Stomach (tissue), 9 donors: ENCODE results near the gene COP1. TPM values are rescaled to one million over a fixed set of nuclear protein-coding genes. Genes with fewer than 3 reads are reported as not detected.

Source experiments
- DNase-seq, 2 donors: peaks; one replicate each; pipeline versions ENCODE4 v3.0.0 to v3.0.0-alpha.2; 2013 to 2019
- H3K27ac ChIP-seq, 5 donors: fragments of 200-600 bp in 4 of 5; sonication (generic) in 4 of 5; one replicate each; pipeline ENCODE4 v1.5.1; 2013 to 2019; ENCODE audit warnings: mild to moderate bottlenecking in 1 of 5, moderate library complexity in 1 of 5
- H3K27me3 ChIP-seq, 3 donors: fragments of 200-600 bp; sonication (generic); one replicate each; pipeline ENCODE4 v1.5.1; 2017 to 2019; ENCODE audit warnings: mixed run types in 1 of 3
- H3K36me3 ChIP-seq, 4 donors: fragments of 200-600 bp; sonication (generic); 1 replicate in 3 of 4; 2 replicates in 1 of 4; pipeline ENCODE4 v1.5.1; 2016 to 2019
- H3K4me1 ChIP-seq, 4 donors: fragments of 200-600 bp; sonication (generic); one replicate each; pipeline ENCODE4 v1.5.1; 2016 to 2019
- H3K4me3 ChIP-seq, 4 donors: fragments of 200-600 bp; sonication (generic) in 3 of 4; one replicate each; pipeline ENCODE4 v1.5.1; 2016 to 2019; ENCODE audit warnings: mild to moderate bottlenecking in 1 of 4
- H3K9me3 ChIP-seq, 4 donors: fragments of 200-600 bp; sonication (generic); one replicate each; pipeline ENCODE4 v1.5.1; 2016 to 2019
- EP300 ChIP-seq: sonication (generic); formaldehyde crosslinking; IDR thresholded peaks from one replicate; pipeline ENCODE4 v1.6.1; 2017; ENCODE audit warnings: antibody characterized with exemption
- POLR2A ChIP-seq, 4 donors: fragments of 450-650 bp; IDR thresholded peaks; one replicate each; pipeline ENCODE4 v1.6.1; 2016; ENCODE audit warnings: antibody characterized with exemption in 4 of 4, control low read depth in 2 of 4, mild to moderate bottlenecking in 1 of 4, moderate library complexity in 1 of 4
- POLR2AphosphoS5 ChIP-seq, 3 donors: sonication (generic); formaldehyde crosslinking; IDR thresholded peaks; one replicate each; pipeline ENCODE4 v1.6.1; 2016; ENCODE audit warnings: antibody characterized with exemption in 3 of 3
- WGBS, 5 donors: extraction: QIAGEN DNeasy Blood & Tissue Kit in 3 of 5; methylation state at CpG; one replicate each; pipeline versions ENCODE4 v1.1.5 to v1.1.7; 2013 to 2018; 5-methylcytosine and 5-hydroxymethylcytosine counted together
- intact Hi-C: fragments of 100-400 bp; cut with DNase I; formaldehyde crosslinking; loops from one replicate; pipeline ENCODE4 v1.15.1; 2023; ENCODE audit warnings: low total_unique reads
- polyA plus RNA-seq, 3 donors: library from polyadenylated mRNA; stranded (reverse); fragments of 200-250 nt; gene quantifications; one replicate each; pipeline ENCODE4 v1.2.3, GENCODE V29; 2013
- total RNA-seq, 5 donors: library from RNA; depleted of rRNA; stranded (reverse); fragments of >200 nt; gene quantifications; one replicate each; pipeline versions ENCODE4 v1.1.0 to v1.2.3, GENCODE V29; 2014 to 2016
- TF ChIP-seq, protein P1 (sequence below), 7 experiments: fragments of 450-650 bp in 4 of 7; fragments of 200-600 bp in 3 of 7; sonication (generic) in 3 of 7; IDR thresholded peaks; one replicate each; pipeline ENCODE4 v1.5.1; 2016 to 2019; ENCODE audit warnings: antibody characterized with exemption in 7 of 7, control low read depth in 2 of 7, mild to moderate bottlenecking in 1 of 7
- donor health status: healthy with polysubstance abuse.
- donor health status: Bipolar disorder and iron deficiency.
- donor health status: healthy.

Gene COP1
- total and polyA plus RNA-seq, 8 donors, result 36.2 to 127 (median 55.1) TPM

DNA sequence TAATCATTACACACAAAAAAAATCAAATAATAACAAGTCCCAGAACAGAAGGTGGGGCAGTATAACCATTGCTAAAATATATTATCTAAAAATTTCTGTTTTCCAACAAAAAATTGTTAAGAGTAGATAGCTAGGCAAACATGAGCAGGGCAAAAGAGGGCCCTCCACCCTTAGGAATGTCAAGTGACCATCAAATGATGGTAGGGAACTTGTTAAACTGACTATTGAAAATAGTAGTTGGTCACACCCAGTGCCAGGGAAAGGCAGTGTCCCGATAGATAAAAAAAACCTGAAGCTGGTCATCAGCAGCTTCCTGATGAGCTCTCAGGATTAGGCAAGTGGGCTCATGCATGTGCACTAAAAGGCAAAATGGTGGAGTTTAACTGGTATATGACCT, 18.4 kb upstream of the COP1 start:
- Histone ChIP-seq H3K4me3 (no peak overlapping the region), H3K4me1 (no peaks in the 10 kb centered on the region), H3K27ac (no peak overlapping the region), H3K9me3 (no peaks in the 10 kb centered on the region), H3K27me3 (no peaks in the 10 kb centered on the region), H3K36me3 (no peaks in the 10 kb centered on the region)
- WGBS, 5 donors, result 64 to 91% (median 78%) methylated on average over 1 of the region's 1 CpG
- DNase-seq, result no peak
- TF ChIP-seq POLR2A (IDR thresholded peaks at IDR 0.05), result no peak
- no peak for TF ChIP-seq POLR2AphosphoS5 (IDR thresholded peaks at IDR 0.05)
- TF ChIP-seq, protein P1, sequence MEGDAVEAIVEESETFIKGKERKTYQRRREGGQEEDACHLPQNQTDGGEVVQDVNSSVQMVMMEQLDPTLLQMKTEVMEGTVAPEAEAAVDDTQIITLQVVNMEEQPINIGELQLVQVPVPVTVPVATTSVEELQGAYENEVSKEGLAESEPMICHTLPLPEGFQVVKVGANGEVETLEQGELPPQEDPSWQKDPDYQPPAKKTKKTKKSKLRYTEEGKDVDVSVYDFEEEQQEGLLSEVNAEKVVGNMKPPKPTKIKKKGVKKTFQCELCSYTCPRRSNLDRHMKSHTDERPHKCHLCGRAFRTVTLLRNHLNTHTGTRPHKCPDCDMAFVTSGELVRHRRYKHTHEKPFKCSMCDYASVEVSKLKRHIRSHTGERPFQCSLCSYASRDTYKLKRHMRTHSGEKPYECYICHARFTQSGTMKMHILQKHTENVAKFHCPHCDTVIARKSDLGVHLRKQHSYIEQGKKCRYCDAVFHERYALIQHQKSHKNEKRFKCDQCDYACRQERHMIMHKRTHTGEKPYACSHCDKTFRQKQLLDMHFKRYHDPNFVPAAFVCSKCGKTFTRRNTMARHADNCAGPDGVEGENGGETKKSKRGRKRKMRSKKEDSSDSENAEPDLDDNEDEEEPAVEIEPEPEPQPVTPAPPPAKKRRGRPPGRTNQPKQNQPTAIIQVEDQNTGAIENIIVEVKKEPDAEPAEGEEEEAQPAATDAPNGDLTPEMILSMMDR (IDR thresholded peaks at IDR 0.05), result no peak
- TF ChIP-seq EP300, result no peak
- intact Hi-C loops, result no loop called here

DNA sequence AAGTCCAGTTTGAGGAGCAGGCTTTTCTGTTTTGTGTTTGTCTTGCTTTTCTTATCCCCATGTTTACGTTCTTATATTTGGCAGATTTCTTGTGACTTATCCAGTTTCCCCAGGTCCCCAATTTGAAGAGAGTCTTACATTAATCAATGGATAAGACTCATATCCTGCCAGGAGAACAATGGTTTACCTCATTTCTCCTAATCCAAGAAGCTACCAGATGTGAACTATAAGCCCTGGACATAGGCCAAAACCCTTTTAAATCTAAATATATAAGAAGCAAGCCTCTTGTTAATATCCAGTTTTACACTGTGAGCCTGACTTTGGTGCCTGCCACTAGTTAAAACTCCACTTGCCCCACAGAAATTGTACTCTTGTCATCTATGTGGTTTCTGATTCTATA, 15.1 kb upstream of the COP1 start:
- Histone ChIP-seq H3K4me1 (no peaks in the 10 kb centered on the region), H3K4me3 (no peak overlapping the region), H3K27me3 (no peaks in the 10 kb centered on the region), H3K9me3 (no peaks in the 10 kb centered on the region), H3K27ac (no peak overlapping the region), H3K36me3 (no peaks in the 10 kb centered on the region)
- DNase-seq, result no peak
- TF ChIP-seq POLR2A (IDR thresholded peaks at IDR 0.05) (no peak), EP300 (no peak), POLR2AphosphoS5 (IDR thresholded peaks at IDR 0.05) (no peak)
- TF ChIP-seq, protein P1 (IDR thresholded peaks at IDR 0.05), result no peak
- intact Hi-C loops, result no loop called here
- WGBS, 5 donors, result 47 to 61% (median 59%) methylated on average over 1 of the region's 1 CpG

DNA sequence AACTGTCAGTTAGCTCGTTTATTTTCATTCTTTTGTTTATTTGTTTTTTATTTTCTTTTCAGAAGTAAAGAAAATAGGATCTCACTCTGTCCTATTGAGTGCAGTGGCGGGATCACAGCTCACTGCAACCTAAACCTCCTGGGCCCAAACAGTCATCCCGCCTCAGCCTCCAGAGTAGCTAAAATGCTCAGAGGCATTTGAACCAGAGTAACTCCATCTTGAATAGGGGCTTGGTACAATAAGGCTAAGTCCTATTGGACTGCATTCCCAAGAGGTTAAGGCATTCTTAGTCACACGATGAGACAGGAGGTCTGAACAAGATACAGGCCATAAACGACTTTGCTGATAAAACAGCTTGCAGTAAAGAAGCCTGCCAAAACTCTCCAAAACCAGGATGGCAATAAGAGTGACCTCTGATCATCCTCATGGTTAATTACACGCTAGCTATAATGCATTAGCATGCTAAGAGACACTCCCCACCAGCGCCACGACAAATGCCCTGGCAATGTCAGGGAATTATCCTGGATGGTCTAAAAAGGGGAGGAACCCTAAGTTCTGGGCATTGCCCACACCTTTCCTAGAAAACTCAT, 13.1 kb upstream of the COP1 start:
- no peaks in the 10 kb centered on the region for H3K27me3 ChIP-seq
- no peak for DNase-seq

DNA sequence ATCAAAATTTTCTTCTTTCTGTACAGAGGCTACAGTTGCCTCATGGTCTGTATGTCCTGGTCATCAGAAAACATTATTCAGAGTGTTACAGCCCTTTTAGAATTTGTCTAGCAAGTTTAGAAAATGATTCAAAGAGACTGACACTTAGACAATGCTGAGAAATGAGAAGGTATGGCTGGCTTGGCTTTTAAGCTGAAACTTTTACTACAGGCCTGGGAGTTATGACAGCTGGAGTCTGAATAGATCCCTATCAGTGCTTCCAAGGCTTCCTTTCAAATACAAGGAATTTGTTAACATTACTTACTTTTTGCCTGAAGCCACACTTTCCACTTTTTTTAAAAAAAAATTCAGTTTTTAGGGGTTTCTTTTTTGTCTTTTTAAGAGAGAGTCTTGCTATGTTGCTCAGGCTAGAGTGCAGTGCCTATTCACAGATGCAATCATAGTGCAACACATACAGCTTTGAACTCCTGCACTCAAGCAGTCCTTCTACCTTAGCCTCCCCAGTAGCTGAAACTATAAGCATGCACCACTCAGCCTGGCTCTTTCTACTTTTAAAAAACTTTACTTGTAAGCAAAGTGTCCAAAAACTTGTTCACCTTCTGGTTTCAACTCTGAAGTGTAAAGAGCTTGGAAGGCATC, 10.5 kb upstream of the COP1 start:
- no peak overlapping the region for H3K27ac ChIP-seq
- H3K9me3 ChIP-seq, result no peaks in the 10 kb centered on the region
- no peak overlapping the region for H3K4me3 ChIP-seq
- no peaks in the 10 kb centered on the region for H3K27me3 ChIP-seq
- DNase-seq, result no peak
- intact Hi-C loops, result no loop called here
- H3K36me3 ChIP-seq, result no peaks in the 10 kb centered on the region
- no peak for TF ChIP-seq EP300
- TF ChIP-seq POLR2AphosphoS5 (IDR thresholded peaks at IDR 0.05), result no peak
- TF ChIP-seq, protein P1 (IDR thresholded peaks at IDR 0.05), result no peak
- no peak for TF ChIP-seq POLR2A (IDR thresholded peaks at IDR 0.05)
- H3K4me1 ChIP-seq, result no peaks in the 10 kb centered on the region

More for the DNA sequence above, 13.1 kb upstream of the COP1 start:
- no peaks in the 10 kb centered on the region for H3K36me3 ChIP-seq
- H3K9me3 ChIP-seq, result no peaks in the 10 kb centered on the region
- no peaks in the 10 kb centered on the region for H3K4me1 ChIP-seq
- intact Hi-C loops, result no loop called here
- 70 to 82% (median 80%) methylated on average over 8 of the region's 8 CpGs for WGBS, 5 donors
- no peak overlapping the region for H3K27ac ChIP-seq
- no peak overlapping the region for H3K4me3 ChIP-seq
- no peak for TF ChIP-seq EP300
- no peak for TF ChIP-seq POLR2A (IDR thresholded peaks at IDR 0.05)
- TF ChIP-seq, protein P1 (IDR thresholded peaks at IDR 0.05), result no peak
